HG03066 (cell line): ENCODE measurements around the gene AP2A2.

Source experiments
- ATAC-seq: cut with Tn5 transposase; IDR thresholded peaks from one replicate; pipeline ENCODE4 v1.9.1; 2021; ENCODE audit warnings: low read depth; ENCODE audit not compliant: unreplicated experiment

Gene AP2A2

GRCh38 chr11:923691-924405 is 1.8 kb upstream of the AP2A2 start:
- no peak for ATAC-seq

- no peak for ATAC-seq
These were observed 1.1 kb upstream of the AP2A2 start for GRCh38 chr11:924406-925157.

- no peak for ATAC-seq
These were observed 543 bp upstream of the AP2A2 start for GRCh38 chr11:925158-925495.

GRCh38 chr11:926341-926916 is 759 bp downstream of the AP2A2 start:
- no peak for ATAC-seq

GRCh38 chr11:927871-928270 is 2.2 kb downstream of the AP2A2 start:
- ATAC-seq, result no peak

GRCh38 chr11:928786-929185 is 3.1 kb downstream of the AP2A2 start:
- ATAC-seq, result no peak

- no peak for ATAC-seq
These were observed 3.7 kb downstream of the AP2A2 start for GRCh38 chr11:929405-929804.

GRCh38 chr11:931385-931784 is 5.7 kb downstream of the AP2A2 start:
- ATAC-seq, result no peak

GRCh38 chr11:932435-932834 is 6.8 kb downstream of the AP2A2 start:
- ATAC-seq, result no peak

- no peak for ATAC-seq
These were observed 7.6 kb downstream of the AP2A2 start for GRCh38 chr11:933142-933851.

- no peak for ATAC-seq
These were observed 8.3 kb downstream of the AP2A2 start for GRCh38 chr11:933936-934335.

GRCh38 chr11:934527-934926 is 8.9 kb downstream of the AP2A2 start:
- no peak for ATAC-seq

- no peak for ATAC-seq
These were observed 10.5 kb downstream of the AP2A2 start for GRCh38 chr11:936199-936598.

- ATAC-seq, result no peak
These were observed 12.2 kb downstream of the AP2A2 start for GRCh38 chr11:937841-938261.

GRCh38 chr11:940496-941135 is 14.9 kb downstream of the AP2A2 start:
- no peak for ATAC-seq

- ATAC-seq, result no peak
These were observed 17.2 kb downstream of the AP2A2 start for GRCh38 chr11:942823-943222.

GRCh38 chr11:944711-945470 is 19.2 kb downstream of the AP2A2 start:
- ATAC-seq, result no peak

GRCh38 chr11:945986-946385 is 20.3 kb downstream of the AP2A2 start:
- ATAC-seq, result no peak

GRCh38 chr11:947744-948143 is 22.1 kb downstream of the AP2A2 start:
- no peak for ATAC-seq

GRCh38 chr11:951507-951906 is 25.8 kb downstream of the AP2A2 start:
- no peak for ATAC-seq
